ENCODE data around the gene AMOTL2.

DNA sequence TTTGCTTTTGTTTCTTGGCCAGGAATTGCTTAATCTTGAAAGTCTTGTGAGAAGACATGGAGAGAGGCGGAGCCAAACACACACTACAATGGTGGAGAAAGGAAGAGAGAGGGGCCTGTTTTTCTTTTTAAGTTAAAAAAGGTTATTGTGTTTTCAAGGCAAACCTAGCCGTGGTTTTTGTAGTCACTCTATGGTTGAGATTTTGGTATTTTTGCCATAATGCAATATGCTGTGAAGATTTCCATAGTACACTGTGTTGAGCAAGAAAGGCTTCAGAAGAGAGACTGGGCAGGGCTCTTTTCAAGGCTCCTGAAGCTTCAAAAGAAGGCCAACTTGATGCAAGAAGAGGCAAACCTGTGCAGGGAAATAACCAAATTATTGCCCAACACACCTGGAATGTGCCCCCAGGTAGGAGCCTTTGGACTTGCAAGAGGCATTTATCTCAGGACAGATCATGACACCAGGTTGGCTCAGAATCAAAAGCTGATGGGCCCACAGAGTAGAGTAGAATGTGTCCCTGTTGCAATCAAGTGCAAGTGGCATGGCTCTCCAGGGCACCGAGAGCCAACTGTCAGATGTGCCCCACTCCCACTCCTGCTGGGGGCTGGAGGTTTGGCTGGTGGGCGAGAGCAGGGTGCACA, 22.1 kb downstream of the AMOTL2 start:
- no peak for TF ChIP-seq CTCF (IDR thresholded peaks at IDR 0.05)
- no peak for TF ChIP-seq POLR2A (IDR thresholded peaks at IDR 0.05)

Data from esophagus squamous epithelium (tissue), 4 donors.